Neural progenitor cell (in vitro differentiated cells): ENCODE measurements around the gene XPNPEP2. TPM values are rescaled to one million over a fixed set of nuclear protein-coding genes. Genes with fewer than 3 reads are reported as not detected.

Experiments used
- DNase-seq: peaks from one replicate; pipeline ENCODE4 v3.0.0-alpha.2; 2016; ENCODE audit warnings: low spot score
- H2AFZ ChIP-seq: fragments of 200-600 bp; sonication (generic); replicated peaks from 2 replicates; pipeline ENCODE4 v1.6.1; 2016; ENCODE audit warnings: antibody characterized with exemption
- H3F3A ChIP-seq: fragments of 200-600 bp; sonication (generic); 2 replicates; pipeline ENCODE4 v1.6.1; 2016; ENCODE audit warnings: antibody characterized with exemption, low read depth
- H3K27ac ChIP-seq: fragments of 200-600 bp; sonication (generic); 2 replicates; pipeline ENCODE4 v1.5.1; 2016; ENCODE audit warnings: mild to moderate bottlenecking
- H3K27me3 ChIP-seq: fragments of 200-600 bp; sonication (generic); 2 replicates; pipeline ENCODE4 v1.6.1; 2016; ENCODE audit warnings: mild to moderate bottlenecking, moderate library complexity
- H3K36me3 ChIP-seq: fragments of 200-600 bp; sonication (generic); 2 replicates; pipeline ENCODE4 v1.5.1; 2016
- H3K4me1 ChIP-seq: fragments of 200-600 bp; sonication (generic); 2 replicates; pipeline ENCODE4 v1.6.1; 2016; ENCODE audit warnings: mixed run types
- H3K4me2 ChIP-seq: fragments of 200-600 bp; sonication (generic); 2 replicates; pipeline ENCODE4 v1.6.1; 2016
- H3K4me3 ChIP-seq: fragments of 200-600 bp; sonication (generic); 2 replicates; pipeline ENCODE4 v1.5.1; 2016
- H3K79me2 ChIP-seq: fragments of 200-600 bp; sonication (generic); 2 replicates; pipeline ENCODE4 v1.6.1; 2016; ENCODE audit warnings: low read depth
- H3K9ac ChIP-seq: fragments of 200-600 bp; sonication (generic); 2 replicates; pipeline ENCODE4 v1.6.1; 2016
- H3K9me3 ChIP-seq: fragments of 200-600 bp; sonication (generic); 2 replicates; pipeline ENCODE4 v1.5.1; 2016; ENCODE audit warnings: low read depth
- H4K20me1 ChIP-seq: fragments of 200-600 bp; sonication (generic); 2 replicates; pipeline ENCODE4 v1.6.1; 2016; ENCODE audit warnings: low read depth
- H3K27ac Mint-ChIP-seq: 3 replicates; pipeline ENCODE4 v1.8.0; 2021; ENCODE audit warnings: mixed read lengths
- H3K27me3 Mint-ChIP-seq: 2 replicates; pipeline ENCODE4 v1.8.0; 2022; ENCODE audit warnings: low read depth, mild to moderate bottlenecking, inconsistent platforms, moderate library complexity, mixed read lengths; ENCODE audit not compliant: insufficient read depth
- H3K36me3 Mint-ChIP-seq: 3 replicates; pipeline ENCODE4 v1.8.0; 2021; ENCODE audit warnings: mixed read lengths
- H3K4me1 Mint-ChIP-seq: 3 replicates; pipeline ENCODE4 v1.8.0; 2021; ENCODE audit warnings: mixed read lengths
- H3K4me3 Mint-ChIP-seq: 3 replicates; pipeline ENCODE4 v1.8.0; 2021; ENCODE audit warnings: mild to moderate bottlenecking, moderate library complexity, mixed read lengths
- H3K9me3 Mint-ChIP-seq: 3 replicates; pipeline ENCODE4 v1.8.0; 2020; ENCODE audit warnings: mixed read lengths
- CTCF ChIP-seq: fragments of 200-600 bp; sonication (generic); IDR thresholded peaks from 2 replicates; pipeline ENCODE4 v1.5.1; 2017; ENCODE audit warnings: antibody characterized with exemption, mild to moderate bottlenecking
- EZH2 ChIP-seq: fragments of 200-600 bp; sonication (generic); IDR thresholded peaks from 2 replicates; pipeline ENCODE4 v1.6.1; 2017; ENCODE audit warnings: antibody characterized with exemption, mild to moderate bottlenecking, moderate library complexity
- EZH2phosphoT487 ChIP-seq: fragments of 200-600 bp; sonication (generic); IDR thresholded peaks from 2 replicates; pipeline ENCODE4 v1.6.1; 2017; ENCODE audit warnings: antibody characterized with exemption
- total RNA-seq: library from RNA; depleted of rRNA; stranded (reverse); fragments of >200 nt; gene quantifications from 2 replicates; pipeline ENCODE4 v1.2.3, GENCODE V29; 2015; ENCODE audit warnings: low replicate concordance

Gene XPNPEP2
- total RNA-seq, 1 donor from 2014 or later = 1.7 TPM

GRCh38 chrX:129749069-129749468 is 10.3 kb downstream of the XPNPEP2 start:
- no peak overlapping the region for H3K4me3 ChIP-seq
- no peak overlapping the region for H3K27ac ChIP-seq
- Mint-ChIP-seq H3K9me3 (no peaks in the 10 kb centered on the region), H3K36me3 (no peaks in the 10 kb centered on the region), H3K27me3 (peaks cover 11% of the 10 kb centered on the region), H3K4me3 (no peak overlapping the region), H3K27ac (no peak overlapping the region), H3K4me1 (peaks cover 34% of the 10 kb centered on the region)
- H3K27me3 ChIP-seq = no peaks in the 10 kb centered on the region
- no peak for DNase-seq
- TF ChIP-seq EZH2 = no peak
- no peak for TF ChIP-seq CTCF
- no peak for TF ChIP-seq EZH2phosphoT487
- H3K9me3 ChIP-seq = no peaks in the 10 kb centered on the region
- H4K20me1 ChIP-seq = no peaks in the 10 kb centered on the region
- no peak overlapping the region for H3K9ac ChIP-seq
- H3K36me3 ChIP-seq = no peaks in the 10 kb centered on the region
- no peak overlapping the region for H2AFZ ChIP-seq
- no peaks in the 10 kb centered on the region for H3K4me1 ChIP-seq
- no peaks in the 10 kb centered on the region for H3F3A ChIP-seq
- H3K79me2 ChIP-seq = no peaks in the 10 kb centered on the region
- H3K4me2 ChIP-seq = no peak overlapping the region

GRCh38 chrX:129750971-129751370 is 12.2 kb downstream of the XPNPEP2 start:
- H3K9me3 ChIP-seq = no peaks in the 10 kb centered on the region
- H3K27ac ChIP-seq = no peak overlapping the region
- Mint-ChIP-seq H3K9me3 (no peaks in the 10 kb centered on the region), H3K4me1 (peaks cover 41% of the 10 kb centered on the region), H3K36me3 (no peaks in the 10 kb centered on the region), H3K27ac (no peak overlapping the region), H3K27me3 (peaks cover 13% of the 10 kb centered on the region), H3K4me3 (no peak overlapping the region)
- H3K4me3 ChIP-seq = no peak overlapping the region
- no peak for DNase-seq
- no peaks in the 10 kb centered on the region for H4K20me1 ChIP-seq
- no peaks in the 10 kb centered on the region for H3K36me3 ChIP-seq
- TF ChIP-seq EZH2 (no peak), CTCF (no peak), EZH2phosphoT487 (no peak)
- no peak overlapping the region for H3K4me2 ChIP-seq
- no peak overlapping the region for H3K9ac ChIP-seq
- H3K4me1 ChIP-seq = no peaks in the 10 kb centered on the region
- H2AFZ ChIP-seq = no peak overlapping the region
- H3K27me3 ChIP-seq = no peaks in the 10 kb centered on the region
- no peaks in the 10 kb centered on the region for H3K79me2 ChIP-seq
- no peaks in the 10 kb centered on the region for H3F3A ChIP-seq

- Histone ChIP-seq H3K4me1 (no peaks in the 10 kb centered on the region), H3K79me2 (no peaks in the 10 kb centered on the region), H3F3A (no peaks in the 10 kb centered on the region), H3K27ac (no peak overlapping the region), H3K4me3 (no peak overlapping the region), H3K27me3 (no peaks in the 10 kb centered on the region), H4K20me1 (no peaks in the 10 kb centered on the region), H3K36me3 (no peaks in the 10 kb centered on the region), H2AFZ (peak overlapping the region; percentile 38), H3K9me3 (no peaks in the 10 kb centered on the region), H3K9ac (no peak overlapping the region), H3K4me2 (no peak overlapping the region)
- Mint-ChIP-seq H3K9me3 (no peaks in the 10 kb centered on the region), H3K4me1 (peaks cover 32% of the 10 kb centered on the region), H3K4me3 (no peak overlapping the region), H3K27ac (peak overlapping the region; percentile 3), H3K27me3 (peaks cover 14% of the 10 kb centered on the region), H3K36me3 (no peaks in the 10 kb centered on the region)
- peak; percentile 46 for DNase-seq
- no peak for TF ChIP-seq EZH2phosphoT487
- peak; percentile 63 for TF ChIP-seq CTCF
- no peak for TF ChIP-seq EZH2
Observed at GRCh38 chrX:129754056-129755024, 15.6 kb downstream of the XPNPEP2 start.
